ENCODE measurements around the gene PLIN5. TPM values are rescaled to one million over a fixed set of nuclear protein-coding genes. Genes with fewer than 3 reads are reported as not detected.

Gene PLIN5
- total RNA-seq, 2 donors from 2014 or later: 3.7 to 3.9 TPM

DNA sequence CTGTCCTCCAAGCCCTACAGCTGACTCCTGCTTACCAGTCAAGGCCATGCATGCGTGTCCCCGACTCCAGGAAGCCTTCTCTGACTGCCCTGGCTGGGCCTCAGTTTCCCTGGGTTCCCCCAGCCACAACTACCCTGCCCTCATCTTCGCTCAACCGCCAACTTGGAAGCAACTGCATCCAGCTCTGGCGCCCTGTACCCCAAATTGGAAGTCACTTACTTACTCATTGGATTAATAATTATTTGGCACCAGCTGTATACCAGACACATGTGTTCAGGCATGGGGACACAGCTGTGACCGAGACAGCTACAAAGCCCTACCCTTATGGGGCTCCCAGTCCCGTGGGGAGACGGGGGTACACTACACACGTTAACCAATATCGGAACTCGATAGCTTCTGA is 35.4 kb upstream of the PLIN5 start:
- TF ChIP-seq, protein P1, sequence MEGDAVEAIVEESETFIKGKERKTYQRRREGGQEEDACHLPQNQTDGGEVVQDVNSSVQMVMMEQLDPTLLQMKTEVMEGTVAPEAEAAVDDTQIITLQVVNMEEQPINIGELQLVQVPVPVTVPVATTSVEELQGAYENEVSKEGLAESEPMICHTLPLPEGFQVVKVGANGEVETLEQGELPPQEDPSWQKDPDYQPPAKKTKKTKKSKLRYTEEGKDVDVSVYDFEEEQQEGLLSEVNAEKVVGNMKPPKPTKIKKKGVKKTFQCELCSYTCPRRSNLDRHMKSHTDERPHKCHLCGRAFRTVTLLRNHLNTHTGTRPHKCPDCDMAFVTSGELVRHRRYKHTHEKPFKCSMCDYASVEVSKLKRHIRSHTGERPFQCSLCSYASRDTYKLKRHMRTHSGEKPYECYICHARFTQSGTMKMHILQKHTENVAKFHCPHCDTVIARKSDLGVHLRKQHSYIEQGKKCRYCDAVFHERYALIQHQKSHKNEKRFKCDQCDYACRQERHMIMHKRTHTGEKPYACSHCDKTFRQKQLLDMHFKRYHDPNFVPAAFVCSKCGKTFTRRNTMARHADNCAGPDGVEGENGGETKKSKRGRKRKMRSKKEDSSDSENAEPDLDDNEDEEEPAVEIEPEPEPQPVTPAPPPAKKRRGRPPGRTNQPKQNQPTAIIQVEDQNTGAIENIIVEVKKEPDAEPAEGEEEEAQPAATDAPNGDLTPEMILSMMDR (conservative IDR thresholded peaks at IDR 0.05): no peak
- WGBS, 2 experiments (ENCODE audit: insufficient coverage in 1 of 2, insufficient read length in 1 of 2): 93 to 94% methylated on average over 10 to 11 of the region's 11 CpGs

DNA sequence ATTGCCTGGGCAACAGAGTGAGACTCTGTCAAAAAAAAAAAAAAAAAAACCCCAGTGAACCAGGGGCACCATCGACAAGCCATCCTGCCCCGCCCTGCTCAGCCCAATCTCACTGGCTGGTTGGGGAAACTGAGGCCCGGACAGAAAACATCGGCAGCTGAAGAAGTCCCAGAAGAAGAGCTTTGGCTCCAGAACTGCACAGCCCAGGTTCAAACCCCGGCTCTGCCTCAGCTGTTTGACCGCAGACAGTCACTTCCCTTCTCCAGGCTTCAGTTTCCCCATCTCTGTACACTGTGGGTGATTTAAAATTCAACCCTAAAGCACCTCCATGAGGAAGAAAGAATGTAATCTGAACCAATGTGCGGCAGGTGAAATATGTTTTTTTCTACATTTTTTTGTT is 33.9 kb upstream of the PLIN5 start:
- Histone ChIP-seq H3K4me3 (ENCODE audit: low read length) (no peak overlapping the region), H3K27ac (ENCODE audit: low read depth, low read length) (no peak overlapping the region), H3K9ac (ENCODE audit: extremely low read depth, low read length, poor library complexity, severe bottlenecking) (no peak overlapping the region), H3K4me1 (ENCODE audit: control insufficient read depth, insufficient read depth, low read length) (no peaks in the 10 kb centered on the region), H3K27me3 (ENCODE audit: control insufficient read depth, insufficient read depth, low read length, poor library complexity, severe bottlenecking) (no peaks in the 10 kb centered on the region), H3K9me3 (ENCODE audit: control insufficient read depth, low read length) (no peaks in the 10 kb centered on the region), H3K36me3 (ENCODE audit: control insufficient read depth, insufficient read depth, low read length) (no peaks in the 10 kb centered on the region)
- no peak overlapping the region for H3K4me3 Mint-ChIP-seq
- H3K9me3 Mint-ChIP-seq: no peaks in the 10 kb centered on the region
- 93 to 96% methylated on average over 4 to 7 of the region's 7 CpGs for WGBS, 2 experiments (ENCODE audit: insufficient coverage in 1 of 2, insufficient read length in 1 of 2)
- H3K36me3 Mint-ChIP-seq (ENCODE audit: low read depth): no peaks in the 10 kb centered on the region
- no peak overlapping the region for H3K27ac Mint-ChIP-seq
- TF ChIP-seq, protein P1 (conservative IDR thresholded peaks at IDR 0.05): no peak
- peaks cover 3% of the 10 kb centered on the region for H3K27me3 Mint-ChIP-seq (ENCODE audit: insufficient read depth)
- H3K4me1 Mint-ChIP-seq: peaks cover 3% of the 10 kb centered on the region
- DNase-seq: no peak

More for the DNA sequence above, 35.4 kb upstream of the PLIN5 start:
- Histone ChIP-seq H3K27ac (ENCODE audit: low read depth, low read length) (no peak overlapping the region), H3K4me3 (ENCODE audit: low read length) (no peak overlapping the region), H3K4me1 (ENCODE audit: control insufficient read depth, insufficient read depth, low read length) (peaks cover 6% of the 10 kb centered on the region), H3K36me3 (ENCODE audit: control insufficient read depth, insufficient read depth, low read length) (no peaks in the 10 kb centered on the region), H3K9ac (ENCODE audit: extremely low read depth, low read length, poor library complexity, severe bottlenecking) (no peak overlapping the region), H3K27me3 (ENCODE audit: control insufficient read depth, insufficient read depth, low read length, poor library complexity, severe bottlenecking) (no peaks in the 10 kb centered on the region), H3K9me3 (ENCODE audit: control insufficient read depth, low read length) (no peaks in the 10 kb centered on the region)
- DNase-seq: no peak
- Mint-ChIP-seq H3K27me3 (ENCODE audit: insufficient read depth) (peaks cover 3% of the 10 kb centered on the region), H3K4me1 (peaks cover 8% of the 10 kb centered on the region), H3K4me3 (no peak overlapping the region), H3K36me3 (ENCODE audit: low read depth) (no peaks in the 10 kb centered on the region), H3K27ac (peak overlapping the region; percentile 40), H3K9me3 (no peaks in the 10 kb centered on the region)

DNA sequence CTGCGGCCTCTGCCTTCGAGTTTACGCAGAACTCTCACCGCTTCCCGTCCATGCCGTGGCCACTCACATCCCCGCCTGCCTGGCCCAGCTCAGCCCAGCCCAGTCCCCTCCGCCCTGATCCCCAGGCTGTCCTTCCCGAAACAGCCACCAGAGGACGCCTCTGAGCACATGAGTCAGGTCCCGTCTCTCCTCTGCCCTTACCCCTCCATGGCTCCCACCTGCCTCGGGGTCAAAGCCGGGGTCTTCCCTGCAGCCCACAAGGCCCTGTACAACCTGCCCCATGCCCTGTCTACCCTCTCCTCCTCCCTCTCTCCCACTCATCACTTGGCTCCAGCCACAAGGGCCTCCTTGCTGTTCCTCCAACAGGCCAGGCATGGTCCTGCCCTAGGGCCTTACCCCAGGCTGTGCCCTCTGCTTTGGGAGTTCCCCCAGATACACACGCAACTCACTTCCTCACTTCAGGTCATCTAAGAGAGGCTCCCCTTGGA is 32.6 kb upstream of the PLIN5 start:
- no peak overlapping the region for H3K27ac ChIP-seq (ENCODE audit: low read depth, low read length)
- 63 to 72% methylated on average over 10 to 14 of the region's 14 CpGs for WGBS, 2 experiments (ENCODE audit: insufficient coverage in 1 of 2, insufficient read length in 1 of 2)
- no peaks in the 10 kb centered on the region for H3K4me1 ChIP-seq (ENCODE audit: control insufficient read depth, insufficient read depth, low read length)
- no peaks in the 10 kb centered on the region for H3K9me3 ChIP-seq (ENCODE audit: control insufficient read depth, low read length)
- no peaks in the 10 kb centered on the region for H3K27me3 ChIP-seq (ENCODE audit: control insufficient read depth, insufficient read depth, low read length, poor library complexity, severe bottlenecking)
- peak overlapping the region; percentile 66 for H3K27ac Mint-ChIP-seq
- H3K9ac ChIP-seq (ENCODE audit: extremely low read depth, low read length, poor library complexity, severe bottlenecking): no peak overlapping the region
- peaks cover 3% of the 10 kb centered on the region for H3K27me3 Mint-ChIP-seq (ENCODE audit: insufficient read depth)
- H3K9me3 Mint-ChIP-seq: no peaks in the 10 kb centered on the region
- peaks cover 3% of the 10 kb centered on the region for H3K4me1 Mint-ChIP-seq
- H3K4me3 Mint-ChIP-seq: no peak overlapping the region
- TF ChIP-seq, protein P1 (conservative IDR thresholded peaks at IDR 0.05): peak; percentile 93
- H3K36me3 Mint-ChIP-seq (ENCODE audit: low read depth): no peaks in the 10 kb centered on the region
- no peaks in the 10 kb centered on the region for H3K36me3 ChIP-seq (ENCODE audit: control insufficient read depth, insufficient read depth, low read length)
- DNase-seq: peak; percentile 98
- H3K4me3 ChIP-seq (ENCODE audit: low read length): no peak overlapping the region
